IPS-15b (cell line): ENCODE measurements around the gene TRNT1.

Experiments used
- H3K27me3 ChIP-seq: one replicate; pipeline ENCODE4 v1.6.1; 2013; ENCODE audit warnings: low read length; ENCODE audit not compliant: control insufficient read depth, insufficient read depth
- H3K36me3 ChIP-seq: one replicate; pipeline ENCODE4 v1.6.1; 2013; ENCODE audit warnings: low read length; ENCODE audit not compliant: control insufficient read depth, insufficient read depth
- H3K4me1 ChIP-seq: one replicate; pipeline ENCODE4 v1.6.1; 2013; ENCODE audit warnings: mild to moderate bottlenecking, low read length; ENCODE audit not compliant: control insufficient read depth, insufficient read depth
- H3K4me3 ChIP-seq: one replicate; pipeline ENCODE4 v1.5.1; 2013; ENCODE audit warnings: low read depth, low read length
- H3K9ac ChIP-seq: one replicate; pipeline ENCODE4 v1.6.1; 2013; ENCODE audit warnings: low read depth, mild to moderate bottlenecking, low read length
- H3K9me3 ChIP-seq: one replicate; pipeline ENCODE4 v1.6.1; 2013; ENCODE audit warnings: mild to moderate bottlenecking, low read length; ENCODE audit not compliant: control insufficient read depth, insufficient read depth

TRNT1 gene

GRCh38 chr3:3184876-3185275 lies 58.1 kb downstream of the TRNT1 start:
- H3K9ac ChIP-seq = no peak overlapping the region
- H3K36me3 ChIP-seq = no peaks in the 10 kb centered on the region
- no peak overlapping the region for H3K4me3 ChIP-seq
- H3K27me3 ChIP-seq = peaks cover 5% of the 10 kb centered on the region
- H3K9me3 ChIP-seq = no peaks in the 10 kb centered on the region
- no peaks in the 10 kb centered on the region for H3K4me1 ChIP-seq

GRCh38 chr3:3189102-3189727 lies 62.5 kb downstream of the TRNT1 start:
- H3K9me3 ChIP-seq = no peaks in the 10 kb centered on the region
- no peak overlapping the region for H3K9ac ChIP-seq
- no peaks in the 10 kb centered on the region for H3K4me1 ChIP-seq
- peaks cover 5% of the 10 kb centered on the region for H3K27me3 ChIP-seq
- H3K4me3 ChIP-seq = no peak overlapping the region
- H3K36me3 ChIP-seq = no peaks in the 10 kb centered on the region

- H3K9me3 ChIP-seq = no peaks in the 10 kb centered on the region
- H3K27me3 ChIP-seq = peaks cover 1% of the 10 kb centered on the region
- H3K4me3 ChIP-seq = no peak overlapping the region
- H3K4me1 ChIP-seq = no peaks in the 10 kb centered on the region
- no peaks in the 10 kb centered on the region for H3K36me3 ChIP-seq
- H3K9ac ChIP-seq = no peak overlapping the region
These were observed 63.2 kb downstream of the TRNT1 start for GRCh38 chr3:3189961-3190360.

- no peaks in the 10 kb centered on the region for H3K9me3 ChIP-seq
- H3K27me3 ChIP-seq = no peaks in the 10 kb centered on the region
- no peak overlapping the region for H3K9ac ChIP-seq
- H3K4me3 ChIP-seq = no peak overlapping the region
- no peaks in the 10 kb centered on the region for H3K36me3 ChIP-seq
- no peaks in the 10 kb centered on the region for H3K4me1 ChIP-seq
These were observed 65.0 kb downstream of the TRNT1 start for GRCh38 chr3:3191675-3192285.

- H3K4me1 ChIP-seq = no peaks in the 10 kb centered on the region
- H3K36me3 ChIP-seq = no peaks in the 10 kb centered on the region
- H3K9me3 ChIP-seq = no peaks in the 10 kb centered on the region
- no peaks in the 10 kb centered on the region for H3K27me3 ChIP-seq
- no peak overlapping the region for H3K9ac ChIP-seq
- no peak overlapping the region for H3K4me3 ChIP-seq
These were observed 65.5 kb downstream of the TRNT1 start for GRCh38 chr3:3192286-3192675.

- no peaks in the 10 kb centered on the region for H3K4me1 ChIP-seq
- H3K27me3 ChIP-seq = no peaks in the 10 kb centered on the region
- H3K36me3 ChIP-seq = no peaks in the 10 kb centered on the region
- no peak overlapping the region for H3K9ac ChIP-seq
- H3K4me3 ChIP-seq = no peak overlapping the region
- no peaks in the 10 kb centered on the region for H3K9me3 ChIP-seq
These were observed 68.1 kb downstream of the TRNT1 start for GRCh38 chr3:3194861-3195260.

GRCh38 chr3:3196148-3196861 lies 69.6 kb downstream of the TRNT1 start:
- Histone ChIP-seq H3K4me1 (no peaks in the 10 kb centered on the region), H3K4me3 (no peak overlapping the region), H3K27me3 (no peaks in the 10 kb centered on the region), H3K9me3 (no peaks in the 10 kb centered on the region), H3K9ac (no peak overlapping the region), H3K36me3 (no peaks in the 10 kb centered on the region)
